Measurements from ENCODE around the gene PIRT. TPM values are rescaled to one million over a fixed set of nuclear protein-coding genes. Genes with fewer than 3 reads are reported as not detected.
"Not testable (repeated sequence)": the region's sequence is repeated elsewhere in the genome, so short reads cannot be mapped to it uniquely, and the experiment has no call there.

PIRT gene
- total RNA-seq, 1 donor from 2014 or later: not detected

- H3K27ac Mint-ChIP-seq (ENCODE audit: unreplicated experiment): no peak overlapping the region
- DNase-seq (ENCODE audit: low spot score): no peak
- H3K9me3 Mint-ChIP-seq (ENCODE audit: low read depth): peaks cover 6% of the 10 kb centered on the region
- no peaks in the 10 kb centered on the region for H3K36me3 Mint-ChIP-seq (ENCODE audit: low read depth)
- TF ChIP-seq, protein P1, sequence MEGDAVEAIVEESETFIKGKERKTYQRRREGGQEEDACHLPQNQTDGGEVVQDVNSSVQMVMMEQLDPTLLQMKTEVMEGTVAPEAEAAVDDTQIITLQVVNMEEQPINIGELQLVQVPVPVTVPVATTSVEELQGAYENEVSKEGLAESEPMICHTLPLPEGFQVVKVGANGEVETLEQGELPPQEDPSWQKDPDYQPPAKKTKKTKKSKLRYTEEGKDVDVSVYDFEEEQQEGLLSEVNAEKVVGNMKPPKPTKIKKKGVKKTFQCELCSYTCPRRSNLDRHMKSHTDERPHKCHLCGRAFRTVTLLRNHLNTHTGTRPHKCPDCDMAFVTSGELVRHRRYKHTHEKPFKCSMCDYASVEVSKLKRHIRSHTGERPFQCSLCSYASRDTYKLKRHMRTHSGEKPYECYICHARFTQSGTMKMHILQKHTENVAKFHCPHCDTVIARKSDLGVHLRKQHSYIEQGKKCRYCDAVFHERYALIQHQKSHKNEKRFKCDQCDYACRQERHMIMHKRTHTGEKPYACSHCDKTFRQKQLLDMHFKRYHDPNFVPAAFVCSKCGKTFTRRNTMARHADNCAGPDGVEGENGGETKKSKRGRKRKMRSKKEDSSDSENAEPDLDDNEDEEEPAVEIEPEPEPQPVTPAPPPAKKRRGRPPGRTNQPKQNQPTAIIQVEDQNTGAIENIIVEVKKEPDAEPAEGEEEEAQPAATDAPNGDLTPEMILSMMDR (IDR thresholded peaks at IDR 0.05): no peak
- no peak overlapping the region for H3K4me3 Mint-ChIP-seq (ENCODE audit: unreplicated experiment)
- H3K27me3 Mint-ChIP-seq (ENCODE audit: low read depth): peaks cover 4% of the 10 kb centered on the region
- no peaks in the 10 kb centered on the region for H3K4me1 Mint-ChIP-seq (ENCODE audit: low read depth)
Observed at GRCh38 chr17:10871914-10872313, 34.0 kb upstream of the PIRT start.

DNA sequence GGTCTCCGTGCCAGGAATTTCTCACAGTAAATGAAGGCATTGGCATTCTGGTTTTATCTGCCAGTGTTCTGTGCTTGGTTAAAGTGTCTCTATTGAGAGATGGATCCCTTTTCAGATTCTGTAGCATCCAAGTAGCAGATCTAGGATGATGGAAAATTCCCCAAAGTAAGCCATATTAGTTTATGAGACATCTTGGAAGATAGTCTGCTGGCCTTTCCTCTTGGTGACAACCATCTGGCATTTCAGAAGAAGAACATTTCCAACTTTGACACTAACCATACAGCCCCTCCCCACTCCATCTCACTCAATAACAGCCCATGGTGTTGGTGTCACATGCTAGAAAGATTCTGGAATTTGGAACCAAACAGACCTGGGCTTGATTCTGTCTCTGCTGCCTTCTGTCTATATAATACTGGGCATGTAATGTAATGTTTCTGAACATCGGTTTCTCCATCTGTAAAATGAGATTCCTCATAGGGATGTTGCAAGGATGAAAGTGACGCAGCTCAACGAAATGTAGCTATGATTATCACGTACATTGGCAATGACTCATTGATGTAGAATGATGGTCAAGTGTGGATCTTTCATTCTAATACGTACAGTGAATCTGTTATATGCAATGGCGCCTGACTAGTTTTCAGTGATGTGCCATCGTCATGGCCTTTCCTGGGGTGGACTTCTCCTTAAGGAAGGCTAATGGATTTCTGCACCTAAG, 32.6 kb upstream of the PIRT start:
- peaks cover 1% of the 10 kb centered on the region for H3K27me3 Mint-ChIP-seq (ENCODE audit: low read depth)
- peaks cover 6% of the 10 kb centered on the region for H3K9me3 Mint-ChIP-seq (ENCODE audit: low read depth)
- H3K4me3 Mint-ChIP-seq (ENCODE audit: unreplicated experiment): no peak overlapping the region
- no peak overlapping the region for H3K27ac Mint-ChIP-seq (ENCODE audit: unreplicated experiment)
- no peaks in the 10 kb centered on the region for H3K4me1 Mint-ChIP-seq (ENCODE audit: low read depth)
- no peak for DNase-seq (ENCODE audit: low spot score)
- H3K36me3 Mint-ChIP-seq (ENCODE audit: low read depth): no peaks in the 10 kb centered on the region
- TF ChIP-seq, protein P1 (IDR thresholded peaks at IDR 0.05): no peak

- H3K27ac Mint-ChIP-seq (ENCODE audit: unreplicated experiment); DNase-seq (ENCODE audit: low spot score); H3K36me3 Mint-ChIP-seq (ENCODE audit: low read depth); H3K27me3 Mint-ChIP-seq (ENCODE audit: low read depth); H3K9me3 Mint-ChIP-seq (ENCODE audit: low read depth); H3K4me1 Mint-ChIP-seq (ENCODE audit: low read depth); H3K4me3 Mint-ChIP-seq (ENCODE audit: unreplicated experiment): not testable (repeated sequence)
Observed at GRCh38 chr17:10868744-10869143, 30.9 kb upstream of the PIRT start.

GRCh38 chr17:10859051-10859450, 21.2 kb upstream of the PIRT start:
- Mint-ChIP-seq H3K36me3 (ENCODE audit: low read depth) (no peaks in the 10 kb centered on the region), H3K27ac (ENCODE audit: unreplicated experiment) (no peak overlapping the region), H3K27me3 (ENCODE audit: low read depth) (peaks cover 7% of the 10 kb centered on the region), H3K4me3 (ENCODE audit: unreplicated experiment) (no peak overlapping the region), H3K9me3 (ENCODE audit: low read depth) (no peaks in the 10 kb centered on the region), H3K4me1 (ENCODE audit: low read depth) (no peaks in the 10 kb centered on the region)
- DNase-seq (ENCODE audit: low spot score): no peak
- TF ChIP-seq, protein P1 (IDR thresholded peaks at IDR 0.05): no peak

- TF ChIP-seq, protein P1 (IDR thresholded peaks at IDR 0.05): no peak
- no peak for DNase-seq (ENCODE audit: low spot score)
- Mint-ChIP-seq H3K27ac (ENCODE audit: unreplicated experiment) (no peak overlapping the region), H3K9me3 (ENCODE audit: low read depth) (no peaks in the 10 kb centered on the region), H3K4me3 (ENCODE audit: unreplicated experiment) (no peak overlapping the region), H3K4me1 (ENCODE audit: low read depth) (no peaks in the 10 kb centered on the region), H3K27me3 (ENCODE audit: low read depth) (peaks cover 3% of the 10 kb centered on the region), H3K36me3 (ENCODE audit: low read depth) (no peaks in the 10 kb centered on the region)
Observed at GRCh38 chr17:10857976-10858375, 20.1 kb upstream of the PIRT start.

DNA sequence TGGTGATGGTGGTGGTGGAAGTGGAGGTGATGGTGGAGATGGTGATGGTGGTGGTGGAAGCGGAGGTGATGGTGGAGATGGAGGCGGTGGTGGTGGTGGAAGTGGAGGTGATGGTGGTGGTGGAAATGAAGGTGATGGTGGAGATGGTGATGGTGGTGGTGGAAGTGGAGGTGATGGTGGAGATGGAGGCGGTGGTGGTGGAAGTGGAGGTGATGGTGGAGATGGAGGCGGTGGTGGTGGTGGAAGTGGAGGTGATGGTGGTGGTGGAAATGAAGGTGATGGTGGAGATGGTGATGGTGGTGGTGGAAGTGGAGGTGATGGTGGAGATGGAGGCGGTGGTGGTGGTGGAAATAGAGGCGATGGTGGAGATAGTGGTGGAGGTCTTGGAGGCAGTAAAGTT, 8.7 kb upstream of the PIRT start:
- not testable (repeated sequence) for DNase-seq (ENCODE audit: low spot score); H3K4me1 Mint-ChIP-seq (ENCODE audit: low read depth); H3K36me3 Mint-ChIP-seq (ENCODE audit: low read depth); H3K27ac Mint-ChIP-seq (ENCODE audit: unreplicated experiment); H3K4me3 Mint-ChIP-seq (ENCODE audit: unreplicated experiment)
- Mint-ChIP-seq H3K9me3 (ENCODE audit: low read depth) (peaks cover 11% of the 10 kb centered on the region), H3K27me3 (ENCODE audit: low read depth) (peaks cover 31% of the 10 kb centered on the region)

All from chondrocyte (in vitro differentiated cells).